Liver (tissue), 9 donors: ENCODE measurements around the gene CDK10. TPM values are rescaled to one million over a fixed set of nuclear protein-coding genes. Genes with fewer than 3 reads are reported as not detected.

Experiments
- DNase-seq: peaks from one replicate; pipeline ENCODE4 v3.0.0-alpha.2; 2017; ENCODE audit warnings: low spot score
- H3K27ac ChIP-seq, 2 donors: one replicate each; pipeline ENCODE4 v1.7.0; 2013; ENCODE audit warnings: inconsistent platforms in 2 of 2, low read length in 2 of 2, control low read depth in 1 of 2, low read depth in 1 of 2, mild to moderate bottlenecking in 1 of 2
- H3K27me3 ChIP-seq, 4 donors: one replicate each; pipeline versions ENCODE4 v1.6.1 to v1.7.0; 2013; ENCODE audit warnings: low read length in 3 of 4, inconsistent platforms in 1 of 4, mild to moderate bottlenecking in 1 of 4, moderate library complexity in 1 of 4; ENCODE audit not compliant: control insufficient read depth in 4 of 4, insufficient read depth in 4 of 4
- H3K36me3 ChIP-seq, 4 donors: one replicate each; pipeline versions ENCODE4 v1.6.1 to v1.7.0; 2013; ENCODE audit warnings: low read length in 3 of 4, mild to moderate bottlenecking in 3 of 4, low read depth in 1 of 4, moderate library complexity in 1 of 4; ENCODE audit not compliant: control insufficient read depth in 4 of 4, insufficient read depth in 3 of 4
- H3K4me1 ChIP-seq, 4 donors: one replicate each; pipeline versions ENCODE4 v1.6.1 to v1.7.0; 2013; ENCODE audit warnings: low read length in 3 of 4, mild to moderate bottlenecking in 3 of 4, moderate library complexity in 1 of 4; ENCODE audit not compliant: control insufficient read depth in 4 of 4, insufficient read depth in 4 of 4
- H3K4me3 ChIP-seq, 3 donors: one replicate each; pipeline versions ENCODE4 v1.6.1 to v1.7.0; 2013; ENCODE audit warnings: low read length in 3 of 3, control low read depth in 1 of 3, low read depth in 1 of 3, mild to moderate bottlenecking in 1 of 3
- H3K9ac ChIP-seq, 2 donors: one replicate each; pipeline ENCODE4 v1.7.0; 2013; ENCODE audit warnings: low read length in 2 of 2, mild to moderate bottlenecking in 2 of 2, moderate library complexity in 2 of 2, control low read depth in 1 of 2, low read depth in 1 of 2
- H3K9me3 ChIP-seq, 4 donors: one replicate each; pipeline versions ENCODE4 v1.6.1 to v1.7.0; 2013; ENCODE audit warnings: low read length in 3 of 4; ENCODE audit not compliant: control insufficient read depth in 4 of 4
- FOXA2 ChIP-seq: IDR thresholded peaks from 2 replicates; pipeline ENCODE4 v1.6.1; 2016; ENCODE audit warnings: antibody characterized with exemption
- GABPA ChIP-seq, 2 donors: IDR thresholded peaks in 1 of 2; conservative IDR thresholded peaks in 1 of 2; 2 replicates each; pipeline ENCODE4 v1.6.1; 2016; ENCODE audit warnings: antibody characterized with exemption in 2 of 2, mild to moderate bottlenecking in 1 of 2, moderate library complexity in 1 of 2
- JUND ChIP-seq, 2 donors: IDR thresholded peaks; 2 replicates each; pipeline ENCODE4 v1.6.1; 2016; ENCODE audit warnings: antibody characterized with exemption in 2 of 2
- NR2F2 ChIP-seq: IDR thresholded peaks from 2 replicates; pipeline ENCODE4 v1.6.1; 2016; ENCODE audit warnings: antibody characterized with exemption
- RXRA ChIP-seq, 2 donors: IDR thresholded peaks; 2 replicates each; pipeline ENCODE4 v1.6.1; 2017 to 2018; ENCODE audit warnings: antibody characterized with exemption in 2 of 2, mild to moderate bottlenecking in 1 of 2
- TAF1 ChIP-seq: conservative IDR thresholded peaks from 2 replicates; pipeline ENCODE4 v1.6.1; 2016; ENCODE audit warnings: antibody characterized with exemption, mild to moderate bottlenecking
- YY1 ChIP-seq: IDR thresholded peaks from 2 replicates; pipeline ENCODE4 v1.6.1; 2016; ENCODE audit warnings: antibody characterized with exemption, mild to moderate bottlenecking
- WGBS: extraction: QIAGEN DNeasy Blood & Tissue Kit; methylation state at CpG from one replicate; pipeline ENCODE4 v1.1.7; 2013; 5-methylcytosine and 5-hydroxymethylcytosine counted together
- polyA plus RNA-seq, 2 donors: library from polyadenylated mRNA; stranded (reverse) in 1 of 2; unstranded in 1 of 2; fragments of 200-250 nt in 1 of 2; fragments of >200 nt in 1 of 2; fragmentation: Nextera tagmentation in 1 of 2; extraction: Ambion mirVana in 1 of 2; gene quantifications; one replicate each; pipeline versions ENCODE4 v1.2.1 to v1.2.3, GENCODE V29; 2013 to 2015
- total RNA-seq, 2 donors: library from RNA; depleted of rRNA; stranded (reverse); fragments of >200 nt; gene quantifications; one replicate each; pipeline ENCODE4 v1.2.3, GENCODE V29; 2014
- TF ChIP-seq, protein P1 (sequence below): IDR thresholded peaks from 2 replicates; pipeline ENCODE4 v1.6.1; 2016; ENCODE audit warnings: antibody characterized with exemption
- TF ChIP-seq, protein P2 (sequence below): fragments of 150-350 bp; IDR thresholded peaks from 2 replicates; pipeline ENCODE4 v1.5.1; 2017; ENCODE audit warnings: improper control_type of control experiment, low read depth, low read length; ENCODE audit not compliant: missing input control
- TF ChIP-seq, protein P3 (sequence below): IDR thresholded peaks from 2 replicates; pipeline ENCODE4 v1.6.1; 2016; ENCODE audit warnings: antibody characterized with exemption
- donor health status: healthy.
- donor health status: healthy.
- donor health status: healthy.
- donor health status: healthy.
- donor health status: healthy.

CDK10 gene
- total and polyA plus RNA-seq, 4 donors = 25.1 to 81.2 (median 56.0) TPM

DNA sequence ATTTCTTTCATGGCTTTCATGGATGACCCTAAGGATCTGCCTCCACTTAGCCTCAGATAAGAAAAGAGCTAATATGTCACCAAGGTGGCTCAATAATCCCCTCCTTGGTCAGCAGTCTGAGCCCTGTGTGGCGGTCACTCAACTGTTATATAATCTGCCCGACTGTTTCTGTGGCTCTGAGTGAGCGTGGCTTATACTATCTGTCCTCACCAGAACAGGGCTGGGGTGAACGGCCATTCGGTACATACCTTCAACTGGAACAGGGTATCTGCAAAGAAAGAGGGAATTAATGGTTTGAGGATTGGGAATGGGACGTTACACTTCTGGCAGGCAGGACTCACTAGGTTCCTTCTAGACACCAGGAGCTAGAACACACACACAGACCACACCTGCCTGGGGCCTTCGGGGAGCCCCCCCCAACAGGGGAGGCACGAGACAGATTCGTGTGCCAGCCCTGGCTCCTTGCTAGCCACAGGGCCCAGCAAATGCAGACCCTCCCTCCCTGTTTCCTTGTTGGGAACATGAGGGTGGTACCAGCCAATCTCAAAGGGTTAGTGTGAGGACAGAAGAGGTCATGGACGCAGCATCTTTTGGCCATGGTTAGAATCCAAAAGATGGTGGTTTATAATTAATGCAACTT, 32.7 kb upstream of the CDK10 start:
- no peaks in the 10 kb centered on the region for H3K27me3 ChIP-seq
- DNase-seq = no peak
- TF ChIP-seq RXRA (IDR thresholded peaks at IDR 0.05) = peak; percentile 54 to 57
- TF ChIP-seq, protein P1, sequence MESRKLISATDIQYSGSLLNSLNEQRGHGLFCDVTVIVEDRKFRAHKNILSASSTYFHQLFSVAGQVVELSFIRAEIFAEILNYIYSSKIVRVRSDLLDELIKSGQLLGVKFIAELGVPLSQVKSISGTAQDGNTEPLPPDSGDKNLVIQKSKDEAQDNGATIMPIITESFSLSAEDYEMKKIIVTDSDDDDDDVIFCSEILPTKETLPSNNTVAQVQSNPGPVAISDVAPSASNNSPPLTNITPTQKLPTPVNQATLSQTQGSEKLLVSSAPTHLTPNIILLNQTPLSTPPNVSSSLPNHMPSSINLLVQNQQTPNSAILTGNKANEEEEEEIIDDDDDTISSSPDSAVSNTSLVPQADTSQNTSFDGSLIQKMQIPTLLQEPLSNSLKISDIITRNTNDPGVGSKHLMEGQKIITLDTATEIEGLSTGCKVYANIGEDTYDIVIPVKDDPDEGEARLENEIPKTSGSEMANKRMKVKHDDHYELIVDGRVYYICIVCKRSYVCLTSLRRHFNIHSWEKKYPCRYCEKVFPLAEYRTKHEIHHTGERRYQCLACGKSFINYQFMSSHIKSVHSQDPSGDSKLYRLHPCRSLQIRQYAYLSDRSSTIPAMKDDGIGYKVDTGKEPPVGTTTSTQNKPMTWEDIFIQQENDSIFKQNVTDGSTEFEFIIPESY = no peak
- H3K9me3 ChIP-seq = no peaks in the 10 kb centered on the region
- H3K27ac ChIP-seq = no peak overlapping the region
- no peak overlapping the region for H3K4me3 ChIP-seq
- peaks cover 2 to 10% (median 6%) of the 10 kb centered on the region in 4 donors for H3K36me3 ChIP-seq
- peaks cover 4 to 24% (median 19%) of the 10 kb centered on the region in 4 donors for H3K4me1 ChIP-seq
- H3K9ac ChIP-seq = no peak overlapping the region
- 90% methylated on average over 10 of the region's 10 CpGs for WGBS

DNA sequence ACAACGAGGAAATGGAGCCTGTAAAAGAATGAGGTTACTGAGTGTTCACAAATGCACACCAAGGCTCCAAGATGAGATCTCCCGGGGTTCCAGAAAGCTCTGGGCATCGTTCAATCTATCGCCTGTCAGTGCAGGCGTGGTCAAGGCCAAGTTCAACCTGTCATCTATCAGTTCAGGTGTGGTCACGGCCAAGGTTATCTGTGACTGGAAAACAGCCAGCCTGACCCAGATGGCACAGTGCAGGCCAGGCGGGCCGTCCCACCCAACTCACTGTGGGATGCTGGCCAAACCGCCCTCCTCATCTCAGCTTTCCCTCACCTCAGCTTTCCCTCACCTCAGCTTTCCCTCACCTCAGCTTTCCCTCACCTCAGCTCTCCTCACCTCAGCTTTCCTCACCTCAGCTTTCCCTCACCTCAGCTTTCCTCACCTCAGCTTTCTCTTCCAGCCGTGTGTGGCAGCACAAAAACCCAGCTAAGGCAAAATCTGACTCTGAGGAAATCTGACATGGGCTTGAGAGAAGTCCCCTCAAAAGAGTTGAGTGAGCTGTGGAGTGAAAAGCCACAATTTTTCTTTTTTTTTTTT, 31.3 kb upstream of the CDK10 start:
- Histone ChIP-seq H3K27ac (no peak overlapping the region), H3K4me3 (no peak overlapping the region), H3K27me3 (no peaks in the 10 kb centered on the region), H3K4me1 (peaks cover 4 to 29% (median 22%) of the 10 kb centered on the region in 4 donors), H3K36me3 (peaks cover 2 to 8% (median 4%) of the 10 kb centered on the region in 4 donors), H3K9me3 (no peaks in the 10 kb centered on the region), H3K9ac (no peak overlapping the region)
- TF ChIP-seq GABPA (IDR thresholded peaks at IDR 0.05 in 1 of 2, conservative IDR thresholded peaks at IDR 0.05 in 1 of 2) (no peak), NR2F2 (no peak), RXRA (IDR thresholded peaks at IDR 0.05) (peak; percentile 4 to 16), FOXA2 (no peak), TAF1 (no peak), YY1 (no peak)
- TF ChIP-seq, protein P2, sequence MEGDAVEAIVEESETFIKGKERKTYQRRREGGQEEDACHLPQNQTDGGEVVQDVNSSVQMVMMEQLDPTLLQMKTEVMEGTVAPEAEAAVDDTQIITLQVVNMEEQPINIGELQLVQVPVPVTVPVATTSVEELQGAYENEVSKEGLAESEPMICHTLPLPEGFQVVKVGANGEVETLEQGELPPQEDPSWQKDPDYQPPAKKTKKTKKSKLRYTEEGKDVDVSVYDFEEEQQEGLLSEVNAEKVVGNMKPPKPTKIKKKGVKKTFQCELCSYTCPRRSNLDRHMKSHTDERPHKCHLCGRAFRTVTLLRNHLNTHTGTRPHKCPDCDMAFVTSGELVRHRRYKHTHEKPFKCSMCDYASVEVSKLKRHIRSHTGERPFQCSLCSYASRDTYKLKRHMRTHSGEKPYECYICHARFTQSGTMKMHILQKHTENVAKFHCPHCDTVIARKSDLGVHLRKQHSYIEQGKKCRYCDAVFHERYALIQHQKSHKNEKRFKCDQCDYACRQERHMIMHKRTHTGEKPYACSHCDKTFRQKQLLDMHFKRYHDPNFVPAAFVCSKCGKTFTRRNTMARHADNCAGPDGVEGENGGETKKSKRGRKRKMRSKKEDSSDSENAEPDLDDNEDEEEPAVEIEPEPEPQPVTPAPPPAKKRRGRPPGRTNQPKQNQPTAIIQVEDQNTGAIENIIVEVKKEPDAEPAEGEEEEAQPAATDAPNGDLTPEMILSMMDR = no peak
- DNase-seq = no peak
- WGBS = 49% methylated on average over 10 of the region's 10 CpGs

DNA sequence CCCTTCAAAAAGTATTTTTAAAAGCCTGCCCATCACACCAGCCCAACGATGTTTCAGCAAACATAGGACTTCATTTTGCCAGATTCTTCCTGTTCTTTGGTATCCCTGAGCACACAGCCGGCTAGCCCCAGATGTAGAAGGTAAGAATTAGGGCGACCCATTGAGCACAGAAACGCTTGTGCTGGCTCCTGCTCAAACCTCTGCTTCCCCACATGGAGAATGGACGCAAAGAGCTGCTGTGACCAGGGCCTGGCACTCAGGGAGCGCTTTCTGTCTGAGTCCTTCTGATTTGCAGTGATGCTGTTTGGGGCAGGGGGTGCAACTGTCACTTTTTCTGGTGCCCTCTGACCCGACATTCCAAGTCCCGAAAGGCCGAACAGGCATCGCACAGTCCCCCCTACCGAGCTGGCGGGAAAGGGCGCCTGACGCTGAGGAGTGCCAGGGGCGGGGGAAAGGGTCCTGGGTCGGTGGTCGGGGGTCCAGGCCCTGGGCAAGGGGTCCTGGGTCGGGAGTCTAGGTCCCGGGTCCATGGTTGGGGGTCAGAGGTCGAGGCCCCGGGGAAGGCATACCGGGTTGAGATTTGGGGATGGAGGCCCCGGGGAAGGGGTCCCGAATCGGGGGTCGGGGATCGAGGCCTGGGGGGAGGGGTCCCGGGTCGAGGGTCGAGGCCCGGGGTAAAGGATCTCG, 29.9 kb upstream of the CDK10 start:
- no peaks in the 10 kb centered on the region for H3K27me3 ChIP-seq
- peaks cover 2 to 11% (median 5%) of the 10 kb centered on the region in 4 donors for H3K36me3 ChIP-seq
- WGBS = 38% methylated on average over 32 of the region's 32 CpGs
- H3K4me1 ChIP-seq = peaks cover 4 to 29% (median 22%) of the 10 kb centered on the region in 4 donors
- no peak overlapping the region for H3K9ac ChIP-seq
- H3K4me3 ChIP-seq = peak overlapping the region; percentile 87 to 95 (median 89)
- no peak for DNase-seq
- H3K27ac ChIP-seq = peak overlapping the region in 1 of 2 donors; percentile 72
- no peaks in the 10 kb centered on the region for H3K9me3 ChIP-seq
- TF ChIP-seq, protein P3, sequence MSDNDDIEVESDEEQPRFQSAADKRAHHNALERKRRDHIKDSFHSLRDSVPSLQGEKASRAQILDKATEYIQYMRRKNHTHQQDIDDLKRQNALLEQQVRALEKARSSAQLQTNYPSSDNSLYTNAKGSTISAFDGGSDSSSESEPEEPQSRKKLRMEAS = no peak
- TF ChIP-seq RXRA (IDR thresholded peaks at IDR 0.05) (no peak), FOXA2 (no peak), JUND (IDR thresholded peaks at IDR 0.05) (no peak), TAF1 (no peak)
